ENCODE data around the gene ARHGEF17.

- no peak for TF ChIP-seq SUZ12 (IDR thresholded peaks at IDR 0.05)
- no peak for TF ChIP-seq TARDBP (IDR thresholded peaks at IDR 0.05)
- no peak for TF ChIP-seq HDGF (IDR thresholded peaks at IDR 0.05; ENCODE audit: borderline replicate concordance)
- TF ChIP-seq FOXA1 (IDR thresholded peaks at IDR 0.05): no peak
- TF ChIP-seq SP1 (IDR thresholded peaks at IDR 0.05): no peak
- TF ChIP-seq L3MBTL2 (conservative IDR thresholded peaks at IDR 0.05): no peak
- TF ChIP-seq ARNT (IDR thresholded peaks at IDR 0.05): no peak
- no peak for TF ChIP-seq NFRKB (IDR thresholded peaks at IDR 0.05)
- no peak for TF ChIP-seq CTBP1 (IDR thresholded peaks at IDR 0.05; ENCODE audit: borderline replicate concordance)
These were observed 97.1 kb downstream of the ARHGEF17 start for GRCh38 chr11:73405146-73405510.
